Liver (tissue), 3 donors: ENCODE data around the gene ARMC9.

Source experiments
- ATF3 ChIP-seq: IDR thresholded peaks from 2 replicates; pipeline ENCODE4 v1.6.1; 2016; ENCODE audit warnings: antibody characterized with exemption
- CTCF ChIP-seq: fragments of 150-350 bp; IDR thresholded peaks from 2 replicates; pipeline ENCODE4 v1.5.1; 2017; ENCODE audit warnings: improper control_type of control experiment, low read depth, low read length; ENCODE audit not compliant: missing input control
- EGR1 ChIP-seq, 2 donors: IDR thresholded peaks; 2 replicates each; pipeline ENCODE4 v1.6.1; 2016 to 2018; ENCODE audit warnings: antibody characterized with exemption in 2 of 2, low read depth in 2 of 2
- GABPA ChIP-seq, 2 donors: IDR thresholded peaks in 1 of 2; conservative IDR thresholded peaks in 1 of 2; 2 replicates each; pipeline ENCODE4 v1.6.1; 2016; ENCODE audit warnings: antibody characterized with exemption in 2 of 2, mild to moderate bottlenecking in 1 of 2, moderate library complexity in 1 of 2
- JUND ChIP-seq, 2 donors: IDR thresholded peaks; 2 replicates each; pipeline ENCODE4 v1.6.1; 2016; ENCODE audit warnings: antibody characterized with exemption in 2 of 2
- MAX ChIP-seq: IDR thresholded peaks from 2 replicates; pipeline ENCODE4 v1.6.1; 2016; ENCODE audit warnings: antibody characterized with exemption
- NR2F2 ChIP-seq: IDR thresholded peaks from 2 replicates; pipeline ENCODE4 v1.6.1; 2016; ENCODE audit warnings: antibody characterized with exemption
- RAD21 ChIP-seq, 2 donors: IDR thresholded peaks; 2 replicates each; pipeline ENCODE4 v1.6.1; 2016; ENCODE audit warnings: antibody characterized with exemption in 2 of 2, mild to moderate bottlenecking in 2 of 2
- REST ChIP-seq: IDR thresholded peaks from 2 replicates; pipeline ENCODE4 v1.6.1; 2016; ENCODE audit warnings: antibody characterized with exemption, mild to moderate bottlenecking
- SP1 ChIP-seq: IDR thresholded peaks from 2 replicates; pipeline ENCODE4 v1.6.1; 2018; ENCODE audit warnings: antibody characterized with exemption, mild to moderate bottlenecking
- TAF1 ChIP-seq: conservative IDR thresholded peaks from 2 replicates; pipeline ENCODE4 v1.6.1; 2016; ENCODE audit warnings: antibody characterized with exemption, mild to moderate bottlenecking
- YY1 ChIP-seq: IDR thresholded peaks from 2 replicates; pipeline ENCODE4 v1.6.1; 2016; ENCODE audit warnings: antibody characterized with exemption, mild to moderate bottlenecking
- donor health status: healthy.
- donor health status: healthy.

- no peak for TF ChIP-seq CTCF
- no peak for TF ChIP-seq MAX
- TF ChIP-seq EGR1 (IDR thresholded peaks at IDR 0.05; ENCODE audit: low read depth in 2 of 2) = no peak
- no peak for TF ChIP-seq YY1
- TF ChIP-seq TAF1 = no peak
- no peak for TF ChIP-seq ATF3
- no peak for TF ChIP-seq NR2F2
- TF ChIP-seq SP1 = no peak
- TF ChIP-seq REST = no peak
- no peak for TF ChIP-seq JUND (IDR thresholded peaks at IDR 0.05)
- no peak for TF ChIP-seq RAD21 (IDR thresholded peaks at IDR 0.05)
- no peak for TF ChIP-seq GABPA (IDR thresholded peaks at IDR 0.05 in 1 of 2, conservative IDR thresholded peaks at IDR 0.05 in 1 of 2)
Measured at GRCh38 chr2:231376857-231377256, 178.4 kb downstream of the ARMC9 start.
